ENCODE results near the gene PLA2G12B.
"Not testable (repeated sequence)": the region's sequence is repeated elsewhere in the genome, so short reads cannot be mapped to it uniquely, and the experiment has no call there.

Gene PLA2G12B

GRCh38 chr10:72932259-72933015, 22.2 kb downstream of the PLA2G12B start:
- DNase-seq: no peak

- DNase-seq: no peak
Observed at GRCh38 chr10:72930276-72930675, 24.3 kb downstream of the PLA2G12B start.

GRCh38 chr10:72928798-72929197, 25.8 kb downstream of the PLA2G12B start:
- DNase-seq: no peak

GRCh38 chr10:72927485-72927884, 27.1 kb downstream of the PLA2G12B start:
- no peak for DNase-seq

GRCh38 chr10:72925951-72926465, 28.6 kb downstream of the PLA2G12B start:
- DNase-seq: no peak

GRCh38 chr10:72924351-72924750, 30.3 kb downstream of the PLA2G12B start:
- DNase-seq: no peak

GRCh38 chr10:72921147-72921683, 33.4 kb downstream of the PLA2G12B start:
- DNase-seq: not testable (repeated sequence)

GRCh38 chr10:72918352-72918751, 36.3 kb downstream of the PLA2G12B start:
- DNase-seq: no peak

GRCh38 chr10:72917803-72918332, 36.7 kb downstream of the PLA2G12B start:
- not testable (repeated sequence) for DNase-seq

- not testable (repeated sequence) for DNase-seq
Observed at GRCh38 chr10:72917201-72917600, 37.4 kb downstream of the PLA2G12B start.

- DNase-seq: no peak
Observed at GRCh38 chr10:72913287-72913686, 41.3 kb downstream of the PLA2G12B start.

GRCh38 chr10:72912736-72913135, 41.9 kb downstream of the PLA2G12B start:
- no peak for DNase-seq

- DNase-seq: no peak
Observed at GRCh38 chr10:72911758-72912157, 42.8 kb downstream of the PLA2G12B start.

GRCh38 chr10:72910705-72911104, 43.9 kb downstream of the PLA2G12B start:
- no peak for DNase-seq

GRCh38 chr10:72906446-72906845, 48.2 kb downstream of the PLA2G12B start:
- DNase-seq: no peak

- no peak for DNase-seq
Observed at GRCh38 chr10:72904806-72905205, 49.8 kb downstream of the PLA2G12B start.

GRCh38 chr10:72903941-72904446, 50.6 kb downstream of the PLA2G12B start:
- not testable (repeated sequence) for DNase-seq

GRCh38 chr10:72899545-72899944, 55.1 kb downstream of the PLA2G12B start:
- DNase-seq: no peak

- no peak for DNase-seq
Observed at GRCh38 chr10:72898616-72899015, 56.0 kb downstream of the PLA2G12B start.

- DNase-seq: no peak
Observed at GRCh38 chr10:72895236-72895850, 59.3 kb downstream of the PLA2G12B start.

- DNase-seq: no peak
Observed at GRCh38 chr10:72893136-72893798, 61.3 kb downstream of the PLA2G12B start, which contains the start of gene OIT3. TSS of gene OIT3 (plus strand) at chr10:72893739. CDS start at chr10:72893799, 60 bp downstream.

- no peak for DNase-seq
Observed at GRCh38 chr10:72890086-72890485, 64.5 kb downstream of the PLA2G12B start.

GRCh38 chr10:72889391-72889831, 65.2 kb downstream of the PLA2G12B start:
- no peak for DNase-seq
